ENCODE results near the gene ACOX3.

Gene ACOX3

GRCh38 chr4:8373270-8373972 lies 67.1 kb downstream of the ACOX3 start:
- DNase-seq (ENCODE audit: low spot score): no peak

DNA sequence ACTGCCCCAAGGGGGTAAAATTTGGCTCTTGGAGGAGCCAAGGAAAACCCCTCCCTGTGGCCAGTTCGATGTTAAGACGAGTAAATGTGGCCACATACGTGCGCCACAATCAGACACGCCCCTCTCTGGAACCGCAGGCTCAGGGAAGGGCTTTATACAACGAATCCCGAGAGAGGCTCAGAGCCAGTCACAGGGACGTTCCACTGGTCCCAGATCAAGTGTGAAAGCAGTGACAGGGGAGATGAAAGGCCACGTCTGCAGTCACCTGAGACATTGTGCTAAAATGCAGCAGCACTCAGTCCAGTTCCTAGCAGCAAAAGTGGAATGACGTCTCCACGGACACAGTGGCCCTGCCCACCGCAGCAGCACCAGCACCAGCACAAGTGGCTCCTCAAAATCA lies 68.0 kb downstream of the ACOX3 start:
- DNase-seq (ENCODE audit: low spot score): no peak

DNA sequence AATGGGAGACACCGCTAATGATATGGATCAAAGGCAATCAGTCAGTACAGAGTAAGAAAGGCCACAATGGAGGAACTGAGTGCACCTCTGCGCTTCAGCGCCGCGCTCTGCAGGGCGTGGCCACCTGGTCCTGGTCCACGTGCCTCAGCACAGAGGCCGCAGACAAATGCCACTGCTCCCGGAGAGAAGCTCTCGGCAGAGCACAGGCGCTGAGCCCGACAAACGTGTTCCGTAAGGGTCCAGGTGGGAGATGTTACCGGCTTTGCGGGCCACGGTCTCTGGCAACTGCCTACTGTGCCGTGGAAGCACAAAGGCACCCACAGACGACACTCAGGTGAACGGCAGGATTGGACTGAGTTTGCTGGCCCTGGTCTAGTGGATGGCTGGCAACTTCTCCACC lies 68.9 kb downstream of the ACOX3 start:
- DNase-seq (ENCODE audit: low spot score): no peak

DNA sequence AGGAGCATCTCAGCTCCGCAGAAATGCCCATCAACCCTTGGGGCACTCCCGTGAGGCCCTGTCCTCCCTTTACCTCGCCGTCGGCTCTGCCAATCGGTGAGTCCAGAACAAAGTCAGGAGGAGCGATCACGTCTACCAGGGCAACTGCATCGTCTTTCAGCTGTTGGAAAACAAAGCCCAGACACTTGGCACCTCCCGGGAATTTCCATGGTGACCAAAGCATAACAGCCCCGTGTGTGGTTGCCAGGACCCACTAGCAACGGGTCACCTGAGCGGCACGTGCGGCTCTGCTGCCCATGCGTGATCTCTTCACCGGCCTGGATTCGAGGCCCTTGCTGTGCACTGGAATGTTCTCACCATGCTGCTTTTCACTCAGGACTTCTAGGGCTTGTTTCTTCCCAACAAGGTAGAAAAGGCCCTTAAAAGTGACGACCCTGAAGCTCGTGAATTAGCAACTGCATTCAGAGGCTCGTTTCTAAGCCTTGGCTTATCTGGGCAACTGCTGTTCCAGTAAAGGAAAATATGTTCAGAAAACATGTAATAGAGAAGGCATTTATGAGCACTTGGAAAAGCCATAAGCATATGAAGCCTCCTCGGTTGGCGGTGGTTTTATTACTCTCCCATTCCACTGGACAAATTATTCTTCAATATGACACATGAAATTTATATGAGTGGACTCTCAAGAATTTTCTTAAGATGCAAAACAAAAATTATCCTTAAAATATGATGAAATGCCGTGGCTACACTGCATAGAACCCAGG lies 69.5 kb downstream of the ACOX3 start:
- no peak for DNase-seq (ENCODE audit: low spot score)

GRCh38 chr4:8370106-8370787 lies 70.3 kb downstream of the ACOX3 start:
- DNase-seq (ENCODE audit: low spot score): no peak

- DNase-seq (ENCODE audit: low spot score): no peak
Observed at GRCh38 chr4:8369426-8370105, 71.0 kb downstream of the ACOX3 start.

DNA sequence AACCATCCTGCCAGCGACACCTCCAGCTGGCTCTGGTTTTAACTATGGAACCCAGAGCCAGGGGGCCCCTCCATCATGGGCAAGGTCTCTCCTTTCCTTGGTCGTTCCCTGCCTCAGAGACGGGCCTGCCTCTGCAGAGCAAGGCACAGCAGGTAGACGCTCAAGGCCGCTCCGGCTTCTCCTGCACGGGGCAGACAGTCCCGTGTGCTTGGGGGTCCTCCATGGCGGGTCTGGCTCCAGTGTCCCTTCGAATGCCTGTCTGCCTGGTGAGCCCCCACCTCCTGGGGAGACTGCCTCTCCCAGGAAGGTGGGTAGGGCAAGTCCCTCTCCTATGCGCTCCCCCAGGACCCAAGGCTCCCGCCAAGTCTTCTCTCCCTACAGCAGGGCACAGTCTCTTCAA lies 71.5 kb downstream of the ACOX3 start:
- DNase-seq (ENCODE audit: low spot score): no peak

DNA sequence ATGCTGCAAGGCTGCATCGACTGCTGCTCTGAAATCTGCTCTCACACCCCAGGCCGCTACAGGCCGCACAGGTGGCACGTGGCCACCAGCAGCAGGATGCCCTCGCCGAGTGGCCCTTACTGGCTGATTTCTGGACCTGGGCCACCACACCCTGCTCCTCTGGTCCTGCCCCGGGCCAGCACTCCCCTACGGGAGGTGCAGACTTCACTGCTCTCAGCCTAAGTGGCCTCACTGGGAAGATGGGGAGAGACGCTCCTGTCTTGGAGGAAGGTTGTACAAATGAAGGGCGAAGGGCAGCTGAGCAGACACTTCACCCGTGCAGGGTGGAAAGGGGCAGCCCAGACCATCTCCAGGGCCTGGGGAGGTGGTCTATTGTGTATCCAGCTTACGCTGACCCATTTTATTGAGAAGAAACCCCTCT lies 72.5 kb downstream of the ACOX3 start:
- DNase-seq (ENCODE audit: low spot score): no peak

- no peak for DNase-seq (ENCODE audit: low spot score)
Observed at GRCh38 chr4:8366601-8367000, 73.9 kb downstream of the ACOX3 start.

DNA sequence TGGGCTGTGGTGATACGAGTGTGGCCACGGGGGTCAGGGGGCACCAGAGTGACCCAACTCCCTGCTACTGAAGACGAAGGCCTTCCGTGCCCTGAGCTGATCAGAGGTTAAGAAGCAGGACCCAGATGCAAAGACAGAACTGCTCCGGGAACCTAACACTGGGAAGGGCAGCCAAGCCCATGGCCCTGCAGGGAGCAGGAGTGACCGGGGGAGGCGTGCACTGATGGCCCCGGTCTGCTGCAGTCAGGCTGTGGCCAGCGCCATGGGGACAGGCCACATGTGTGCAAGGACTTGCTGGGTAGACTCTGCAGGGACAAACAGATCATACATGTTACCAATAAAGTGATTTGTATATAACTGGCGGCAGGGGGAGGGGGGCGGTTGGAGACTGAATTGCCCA lies 74.6 kb downstream of the ACOX3 start:
- no peak for DNase-seq (ENCODE audit: low spot score)

- no peak for DNase-seq (ENCODE audit: low spot score)
Observed at GRCh38 chr4:8365353-8365752, 75.2 kb downstream of the ACOX3 start.

DNA sequence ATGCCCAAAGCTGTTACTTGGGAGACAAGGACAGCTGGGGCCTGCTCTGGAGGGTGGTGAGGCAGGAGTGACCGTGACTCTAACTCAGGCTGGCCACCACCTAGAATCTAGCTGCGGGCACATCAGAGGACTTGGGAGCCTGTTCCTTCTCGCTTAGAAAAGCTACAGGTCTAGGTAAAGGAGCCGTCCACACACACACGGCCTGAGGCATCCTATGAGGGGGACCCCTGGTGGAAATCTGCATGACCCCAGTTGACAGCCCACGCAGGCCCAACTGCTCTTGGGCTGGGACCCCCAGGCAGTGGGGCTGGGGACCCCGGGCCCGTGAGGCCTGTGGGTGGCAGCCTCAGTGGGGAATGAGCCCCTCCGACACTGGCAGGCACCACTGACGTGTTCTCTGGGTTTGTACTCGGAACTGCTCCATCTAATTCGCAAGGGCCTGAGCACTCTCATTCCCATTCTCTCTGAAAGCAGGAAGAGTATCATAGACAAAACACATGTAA lies 75.6 kb downstream of the ACOX3 start:
- no peak for DNase-seq (ENCODE audit: low spot score)

DNA sequence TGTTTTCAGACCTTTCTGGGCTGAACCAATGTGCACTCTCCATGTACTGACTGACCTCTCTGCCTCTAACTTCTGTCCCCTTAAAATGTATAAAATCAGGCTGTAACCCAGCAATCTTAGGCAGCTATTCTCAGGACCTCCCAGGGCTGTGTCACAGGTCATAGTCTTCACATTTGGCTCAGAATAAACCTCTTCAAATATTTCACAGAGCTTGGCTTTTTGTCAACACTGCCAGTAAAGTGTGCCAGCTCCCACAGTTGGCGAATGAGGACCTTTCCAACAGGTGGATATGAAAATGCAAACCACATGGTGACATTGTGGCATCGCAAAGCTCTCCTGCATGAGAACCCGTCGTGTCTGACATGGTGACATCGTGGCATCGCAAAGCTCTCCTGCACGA lies 76.4 kb downstream of the ACOX3 start:
- no peak for DNase-seq (ENCODE audit: low spot score)

DNA sequence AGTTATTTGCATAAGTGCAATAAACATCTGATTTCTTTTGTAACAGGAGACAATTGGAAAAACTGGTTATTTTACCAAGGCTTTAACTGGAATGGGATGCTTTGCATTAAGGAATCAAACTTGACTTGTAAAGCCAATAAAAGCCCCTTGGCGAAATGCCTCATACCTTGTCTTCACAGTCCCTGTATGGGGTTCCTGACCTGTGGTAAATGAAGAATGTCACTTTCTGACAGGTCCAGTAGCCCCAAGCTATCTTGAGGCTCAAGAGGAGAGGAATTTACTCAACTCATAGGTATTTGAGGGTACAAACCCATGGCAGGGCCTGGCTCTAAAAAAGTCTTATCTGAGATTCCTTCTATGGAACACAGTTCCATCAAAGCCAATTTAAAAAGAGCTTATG lies 78.0 kb downstream of the ACOX3 start:
- no peak for DNase-seq (ENCODE audit: low spot score)

DNA sequence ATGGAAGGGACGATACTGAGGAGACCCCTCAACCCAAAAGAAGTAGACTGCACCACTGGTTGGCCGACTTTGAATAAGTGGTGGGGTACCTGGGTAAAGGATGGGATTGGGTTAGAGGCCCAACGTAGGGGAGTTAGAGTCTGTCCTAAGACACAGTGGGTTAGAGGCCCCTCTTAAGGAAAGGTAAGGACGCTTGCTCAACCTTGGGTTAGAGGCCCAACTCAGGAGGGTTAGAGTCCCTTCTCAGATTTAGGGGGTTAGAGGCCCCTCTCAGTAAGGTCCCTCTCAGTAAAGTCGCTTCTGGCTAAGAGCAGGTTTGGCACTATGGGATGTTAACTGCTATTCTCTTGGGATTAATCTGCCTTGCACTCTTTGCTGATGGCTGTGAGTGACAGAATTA lies 81.3 kb downstream of the ACOX3 start:
- DNase-seq (ENCODE audit: low spot score): no peak

GRCh38 chr4:8356856-8357255 lies 83.7 kb downstream of the ACOX3 start:
- no peak for DNase-seq (ENCODE audit: low spot score)

- no peak for DNase-seq (ENCODE audit: low spot score)
Observed at GRCh38 chr4:8355864-8356565, 84.5 kb downstream of the ACOX3 start.

GRCh38 chr4:8355306-8355705 lies 85.2 kb downstream of the ACOX3 start:
- DNase-seq (ENCODE audit: low spot score): no peak

GRCh38 chr4:8353912-8354453 lies 86.5 kb downstream of the ACOX3 start:
- DNase-seq (ENCODE audit: low spot score): no peak

DNA sequence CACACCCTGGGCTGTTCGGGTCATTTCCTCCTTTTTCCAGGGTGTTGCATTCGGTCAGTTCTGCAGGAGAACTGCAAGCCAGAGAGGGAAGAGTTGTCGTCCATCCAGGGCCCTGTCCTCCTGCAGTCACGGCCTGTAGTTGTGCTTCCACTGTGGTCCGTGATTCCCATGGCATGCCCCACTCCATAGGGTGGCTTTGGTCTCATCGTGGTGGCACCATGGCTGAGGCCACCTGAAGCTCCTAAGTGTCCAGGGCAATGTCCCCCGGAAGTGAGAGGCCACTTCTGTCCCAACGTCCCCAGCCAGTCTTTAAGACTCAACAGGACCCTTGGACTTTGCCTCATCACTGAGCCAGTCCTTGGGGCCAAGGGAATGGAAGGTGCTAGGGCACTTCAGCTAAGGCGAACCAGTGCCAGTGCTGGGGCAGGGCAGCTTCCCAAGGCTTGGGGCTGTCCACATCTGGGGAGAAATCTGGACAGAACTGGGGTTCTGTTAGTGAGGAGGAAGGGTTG lies 87.3 kb downstream of the ACOX3 start:
- no peak for DNase-seq (ENCODE audit: low spot score)
